Spinal cord (tissue), 10 donors: ENCODE results near the gene SLC25A24. TPM values are rescaled to one million over a fixed set of nuclear protein-coding genes. Genes with fewer than 3 reads are reported as not detected.

Source experiments
- DNase-seq, 6 donors: peaks; one replicate each; pipeline versions ENCODE4 v3.0.0 to v3.0.0-alpha.2; 2013 to 2015; ENCODE audit warnings: low spot score in 6 of 6, low read depth in 4 of 6
- H3K27ac ChIP-seq: one replicate; pipeline ENCODE4 v1.5.1; 2013; ENCODE audit warnings: low read depth, low read length, control low read depth
- H3K27me3 ChIP-seq: one replicate; pipeline ENCODE4 v1.6.1; 2013; ENCODE audit warnings: low read length; ENCODE audit not compliant: control insufficient read depth, insufficient read depth
- H3K36me3 ChIP-seq: one replicate; pipeline ENCODE4 v1.6.1; 2013; ENCODE audit warnings: low read length; ENCODE audit not compliant: control insufficient read depth, insufficient read depth
- H3K4me1 ChIP-seq: one replicate; pipeline ENCODE4 v1.6.1; 2013; ENCODE audit warnings: low read length; ENCODE audit not compliant: control insufficient read depth, insufficient read depth
- H3K4me3 ChIP-seq: one replicate; pipeline ENCODE4 v1.5.1; 2013; ENCODE audit warnings: low read depth, low read length, control low read depth
- H3K9me3 ChIP-seq: one replicate; pipeline ENCODE4 v1.6.1; 2013; ENCODE audit warnings: low read length; ENCODE audit not compliant: control insufficient read depth, insufficient read depth
- WGBS: methylation state at CpG from one replicate; pipeline ENCODE4 v1.1.5; 2013; ENCODE audit warnings: missing lambda C conversion rate; ENCODE audit not compliant: insufficient coverage; 5-methylcytosine and 5-hydroxymethylcytosine counted together
- polyA plus RNA-seq, 2 donors: library from polyadenylated mRNA; unstranded; fragments of 120-200 nt; gene quantifications; one replicate each; pipeline ENCODE4 v1.2.1, GENCODE V29; 2013; ENCODE audit not compliant: insufficient read length in 2 of 2
- total RNA-seq, 2 donors: library from RNA; depleted of rRNA in 1 of 2; stranded (reverse); fragments of 120-200 nt in 1 of 2; fragments of >200 nt in 1 of 2; gene quantifications; one replicate each; pipeline versions ENCODE4 v1.2.3 to v1.2.4, GENCODE V29; 2013 to 2014
- donor health status: healthy.

The SLC25A24 gene
- total and polyA plus RNA-seq, 4 donors = 10.7 to 34.8 (median 20.7) TPM

- H3K4me3 ChIP-seq = no peak overlapping the region
- no peaks in the 10 kb centered on the region for H3K36me3 ChIP-seq
- H3K9me3 ChIP-seq = no peaks in the 10 kb centered on the region
- H3K27me3 ChIP-seq = no peaks in the 10 kb centered on the region
- DNase-seq = no peak
- H3K27ac ChIP-seq = no peak overlapping the region
- no CpG with 5 or more reads among the region's 1 CpG for WGBS
- peaks cover 3% of the 10 kb centered on the region for H3K4me1 ChIP-seq
These were observed 114.5 kb downstream of the SLC25A24 start for GRCh38 chr1:108085628-108086027.

- Histone ChIP-seq H3K9me3 (no peaks in the 10 kb centered on the region), H3K36me3 (no peaks in the 10 kb centered on the region), H3K4me1 (peaks cover 3% of the 10 kb centered on the region), H3K4me3 (no peak overlapping the region), H3K27me3 (no peaks in the 10 kb centered on the region), H3K27ac (no peak overlapping the region)
- 88% methylated on average over 6 of the region's 6 CpGs for WGBS
- DNase-seq = no peak
These were observed 115.2 kb downstream of the SLC25A24 start for GRCh38 chr1:108084866-108085477.

Other genes starting within 250 kb of the SLC25A24 start
- 10 to 100 TPM; 12.1 to 13.6 TPM for gene VAV3, start 235.2 kb downstream of the SLC25A24 start, total RNA-seq
- 1 to 10 TPM; 6.1 to 6.4 TPM for gene VAV3, start 235.2 kb downstream of the SLC25A24 start, polyA plus RNA-seq
- gene NBPF4, start 43.7 kb upstream of the SLC25A24 start, total RNA-seq = under 1 TPM in 1 of 2 donors, not detected in 1; 0.10 TPM
- under 1 TPM; 0.15 to 0.25 TPM for gene NBPF4, start 43.7 kb upstream of the SLC25A24 start, polyA plus RNA-seq
- gene NBPF6, start 250.0 kb upstream of the SLC25A24 start, total RNA-seq = not detected
- under 1 TPM in 1 of 2 donors, not detected in 1; 0.13 TPM for gene NBPF6, start 250.0 kb upstream of the SLC25A24 start, polyA plus RNA-seq